WERI-Rb-1 (cell line): ENCODE results near the gene FRMD4B.

ENCODE experiments used
- DNase-seq: peaks from one replicate; pipeline ENCODE4 v3.0.0-alpha.2; 2020
- H3K27ac ChIP-seq: fragments of 250-450 bp; sonication (Bioruptor Pico); 2 replicates; pipeline ENCODE4 v1.5.1; 2020; ENCODE audit warnings: mild to moderate bottlenecking, moderate library complexity
- H3K27me3 ChIP-seq: fragments of 250-450 bp; sonication (Bioruptor Pico); 2 replicates; pipeline ENCODE4 v1.5.1; 2021; ENCODE audit warnings: mild to moderate bottlenecking, low read depth, moderate library complexity; ENCODE audit not compliant: insufficient read depth, severe bottlenecking
- H3K36me3 ChIP-seq: fragments of 250-450 bp; sonication (Bioruptor Pico); 2 replicates; pipeline ENCODE4 v1.5.1; 2020; ENCODE audit warnings: mild to moderate bottlenecking, moderate library complexity
- H3K4me3 ChIP-seq: 2 replicates; pipeline ENCODE4 v1.5.1; 2011; ENCODE audit warnings: low read depth, mild to moderate bottlenecking, control low read depth, low read length
- H3K9me3 ChIP-seq: fragments of 250-450 bp; sonication (Bioruptor Pico); 2 replicates; pipeline ENCODE4 v1.5.1; 2021; ENCODE audit warnings: mild to moderate bottlenecking, moderate library complexity; ENCODE audit not compliant: severe bottlenecking
- TF ChIP-seq, protein P1 (sequence below): IDR thresholded peaks from 2 replicates; pipeline ENCODE4 v1.5.1; 2011; ENCODE audit warnings: low read depth, mild to moderate bottlenecking, control low read depth, inconsistent platforms, low read length

FRMD4B gene

GRCh38 chr3:69181592-69182211, 204.2 kb downstream of the FRMD4B start:
- no peaks in the 10 kb centered on the region for H3K9me3 ChIP-seq
- no peaks in the 10 kb centered on the region for H3K36me3 ChIP-seq
- H3K4me3 ChIP-seq: no peak overlapping the region
- no peak overlapping the region for H3K27ac ChIP-seq
- no peaks in the 10 kb centered on the region for H3K27me3 ChIP-seq
- DNase-seq: no peak
- TF ChIP-seq, protein P1, sequence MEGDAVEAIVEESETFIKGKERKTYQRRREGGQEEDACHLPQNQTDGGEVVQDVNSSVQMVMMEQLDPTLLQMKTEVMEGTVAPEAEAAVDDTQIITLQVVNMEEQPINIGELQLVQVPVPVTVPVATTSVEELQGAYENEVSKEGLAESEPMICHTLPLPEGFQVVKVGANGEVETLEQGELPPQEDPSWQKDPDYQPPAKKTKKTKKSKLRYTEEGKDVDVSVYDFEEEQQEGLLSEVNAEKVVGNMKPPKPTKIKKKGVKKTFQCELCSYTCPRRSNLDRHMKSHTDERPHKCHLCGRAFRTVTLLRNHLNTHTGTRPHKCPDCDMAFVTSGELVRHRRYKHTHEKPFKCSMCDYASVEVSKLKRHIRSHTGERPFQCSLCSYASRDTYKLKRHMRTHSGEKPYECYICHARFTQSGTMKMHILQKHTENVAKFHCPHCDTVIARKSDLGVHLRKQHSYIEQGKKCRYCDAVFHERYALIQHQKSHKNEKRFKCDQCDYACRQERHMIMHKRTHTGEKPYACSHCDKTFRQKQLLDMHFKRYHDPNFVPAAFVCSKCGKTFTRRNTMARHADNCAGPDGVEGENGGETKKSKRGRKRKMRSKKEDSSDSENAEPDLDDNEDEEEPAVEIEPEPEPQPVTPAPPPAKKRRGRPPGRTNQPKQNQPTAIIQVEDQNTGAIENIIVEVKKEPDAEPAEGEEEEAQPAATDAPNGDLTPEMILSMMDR: no peak

GRCh38 chr3:69180869-69181591, 204.9 kb downstream of the FRMD4B start:
- no peaks in the 10 kb centered on the region for H3K9me3 ChIP-seq
- DNase-seq: no peak
- no peaks in the 10 kb centered on the region for H3K27me3 ChIP-seq
- H3K36me3 ChIP-seq: no peaks in the 10 kb centered on the region
- H3K27ac ChIP-seq: no peak overlapping the region
- H3K4me3 ChIP-seq: no peak overlapping the region
- TF ChIP-seq, protein P1: no peak

DNA sequence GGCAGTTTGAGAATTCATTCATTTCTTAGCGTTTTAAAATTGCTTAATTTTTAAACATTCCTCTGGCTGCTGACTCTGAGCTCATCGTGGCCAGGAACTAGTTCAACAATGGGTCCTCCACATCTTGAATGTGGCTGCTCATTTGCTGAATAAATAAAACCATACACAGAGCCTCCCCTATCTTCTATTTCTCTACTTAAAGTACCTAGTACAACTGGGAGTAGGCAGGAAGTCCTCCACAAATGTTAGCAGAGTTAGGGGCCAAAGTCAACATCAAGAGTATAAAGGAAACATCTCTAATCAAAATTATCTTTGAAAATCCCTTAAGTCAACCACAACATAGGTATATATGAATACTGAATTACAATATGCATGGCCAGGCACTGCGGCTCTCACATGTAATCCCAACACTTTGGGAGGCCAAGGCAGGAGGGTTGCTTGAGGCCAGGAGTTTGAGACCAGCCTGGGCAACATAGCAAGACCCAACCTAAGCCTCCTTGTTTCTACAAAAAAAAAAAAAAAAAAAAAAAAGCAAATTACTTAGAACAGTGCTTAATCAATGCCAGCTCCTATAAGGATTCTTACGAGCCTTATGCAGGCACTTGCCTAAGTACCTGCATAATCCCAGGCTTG, 206.0 kb downstream of the FRMD4B start:
- no peak overlapping the region for H3K27ac ChIP-seq
- H3K4me3 ChIP-seq: no peak overlapping the region
- no peaks in the 10 kb centered on the region for H3K36me3 ChIP-seq

GRCh38 chr3:69178838-69179739, 206.8 kb downstream of the FRMD4B start:
- no peak overlapping the region for H3K27ac ChIP-seq
- H3K36me3 ChIP-seq: no peaks in the 10 kb centered on the region
- TF ChIP-seq, protein P1: no peak
- no peak overlapping the region for H3K4me3 ChIP-seq
- H3K27me3 ChIP-seq: no peaks in the 10 kb centered on the region
- no peaks in the 10 kb centered on the region for H3K9me3 ChIP-seq
- DNase-seq: no peak

More for the DNA sequence above, 206.0 kb downstream of the FRMD4B start:
- DNase-seq: no peak
- TF ChIP-seq, protein P1: no peak
- H3K27me3 ChIP-seq: no peaks in the 10 kb centered on the region
- no peaks in the 10 kb centered on the region for H3K9me3 ChIP-seq

- Histone ChIP-seq H3K4me3 (no peak overlapping the region), H3K36me3 (no peaks in the 10 kb centered on the region), H3K27me3 (no peaks in the 10 kb centered on the region), H3K27ac (no peak overlapping the region), H3K9me3 (no peaks in the 10 kb centered on the region)
- no peak for DNase-seq
- TF ChIP-seq, protein P1: no peak
Observed at GRCh38 chr3:69178082-69178481, 207.8 kb downstream of the FRMD4B start.
